ENCODE results near the gene ATP2A1.
A peak's percentile ranks its signal among the peaks of the same experiment; 100 is the strongest.
"Not testable (repeated sequence)": the region's sequence is repeated elsewhere in the genome, so short reads cannot be mapped to it uniquely, and the experiment has no call there.

The ATP2A1 gene

GRCh38 chr16:28935924-28936783 is 57.9 kb downstream of the ATP2A1 start:
- peak; percentile 74 for DNase-seq (ENCODE audit: low read depth)

- no peak for DNase-seq (ENCODE audit: low read depth)
Observed at GRCh38 chr16:28936784-28937155, 58.5 kb downstream of the ATP2A1 start.

- DNase-seq (ENCODE audit: low read depth) = no peak
Observed at GRCh38 chr16:28937222-28937876, 59.1 kb downstream of the ATP2A1 start.

GRCh38 chr16:28938721-28939120 is 60.4 kb downstream of the ATP2A1 start:
- DNase-seq (ENCODE audit: low read depth) = no peak

- not testable (repeated sequence) for DNase-seq (ENCODE audit: low read depth)
Observed at GRCh38 chr16:28939825-28940224, 61.5 kb downstream of the ATP2A1 start.

- no peak for DNase-seq (ENCODE audit: low read depth)
Observed at GRCh38 chr16:28943281-28943680, 65.0 kb downstream of the ATP2A1 start.

- no peak for DNase-seq (ENCODE audit: low read depth)
Observed at GRCh38 chr16:28946681-28947080, 68.4 kb downstream of the ATP2A1 start.

GRCh38 chr16:28950648-28951409 is 72.5 kb downstream of the ATP2A1 start, which contains the start of gene NFATC2IP:
Gene NFATC2IP, plus strand, starts transcription at chr16:28950937. Its CDS starts 75 bp downstream, at chr16:28951012.
- peak; percentile 99 for DNase-seq (ENCODE audit: low read depth)

- DNase-seq (ENCODE audit: low read depth) = no peak
Observed at GRCh38 chr16:28951410-28951943, 73.2 kb downstream of the ATP2A1 start.

All from stimulated activated CD8-positive, alpha-beta memory T cell treated with anti-CD3 and anti-CD28 coated beads, Interleukin-4, amount 100 ng/mL, for 24 hours (primary cell).